SJSA1 (cell line): ENCODE measurements around the gene IL21R. TPM values are rescaled to one million over a fixed set of nuclear protein-coding genes. Genes with fewer than 3 reads are reported as not detected.
A peak's percentile ranks its signal among the peaks of the same experiment; 100 is the strongest.

ENCODE experiments used
- DNase-seq, 2 experiments: peaks; one replicate each; pipeline ENCODE4 v3.0.0-alpha.2; 2015 to 2020; ENCODE audit warnings: low spot score in 2 of 2, low read depth in 1 of 2
- H3K27ac ChIP-seq: fragments of 250-450 bp; sonication (Bioruptor Pico); 2 replicates; pipeline ENCODE4 v1.5.1; 2020; ENCODE audit warnings: mild to moderate bottlenecking, moderate library complexity
- H3K27me3 ChIP-seq: fragments of 250-450 bp; sonication (Bioruptor Pico); replicated peaks from 2 replicates; pipeline ENCODE4 v1.5.1; 2020; ENCODE audit warnings: mild to moderate bottlenecking, moderate library complexity
- H3K36me3 ChIP-seq: fragments of 250-450 bp; sonication (Bioruptor Pico); 2 replicates; pipeline ENCODE4 v1.5.1; 2020; ENCODE audit warnings: mild to moderate bottlenecking
- H3K4me1 ChIP-seq: fragments of 250-450 bp; sonication (Bioruptor Pico); replicated peaks from 2 replicates; pipeline ENCODE4 v1.6.1; 2021; ENCODE audit warnings: mild to moderate bottlenecking
- H3K4me3 ChIP-seq: fragments of 250-450 bp; sonication (Bioruptor Pico); 2 replicates; pipeline ENCODE4 v1.5.1; 2020; ENCODE audit warnings: mild to moderate bottlenecking
- H3K9me3 ChIP-seq: fragments of 250-450 bp; sonication (Bioruptor Pico); replicated peaks from 2 replicates; pipeline ENCODE4 v1.5.1; 2020; ENCODE audit warnings: mild to moderate bottlenecking
- total RNA-seq: library from RNA; depleted of rRNA; stranded (reverse); fragments of >200 nt; shearing (Covaris generic); gene quantifications from 2 replicates; pipeline ENCODE4 v1.2.3, GENCODE V29; 2014; rRNA removed

IL21R gene
- 0.16 and 0.34 TPM in 2 replicates for total RNA-seq

DNA sequence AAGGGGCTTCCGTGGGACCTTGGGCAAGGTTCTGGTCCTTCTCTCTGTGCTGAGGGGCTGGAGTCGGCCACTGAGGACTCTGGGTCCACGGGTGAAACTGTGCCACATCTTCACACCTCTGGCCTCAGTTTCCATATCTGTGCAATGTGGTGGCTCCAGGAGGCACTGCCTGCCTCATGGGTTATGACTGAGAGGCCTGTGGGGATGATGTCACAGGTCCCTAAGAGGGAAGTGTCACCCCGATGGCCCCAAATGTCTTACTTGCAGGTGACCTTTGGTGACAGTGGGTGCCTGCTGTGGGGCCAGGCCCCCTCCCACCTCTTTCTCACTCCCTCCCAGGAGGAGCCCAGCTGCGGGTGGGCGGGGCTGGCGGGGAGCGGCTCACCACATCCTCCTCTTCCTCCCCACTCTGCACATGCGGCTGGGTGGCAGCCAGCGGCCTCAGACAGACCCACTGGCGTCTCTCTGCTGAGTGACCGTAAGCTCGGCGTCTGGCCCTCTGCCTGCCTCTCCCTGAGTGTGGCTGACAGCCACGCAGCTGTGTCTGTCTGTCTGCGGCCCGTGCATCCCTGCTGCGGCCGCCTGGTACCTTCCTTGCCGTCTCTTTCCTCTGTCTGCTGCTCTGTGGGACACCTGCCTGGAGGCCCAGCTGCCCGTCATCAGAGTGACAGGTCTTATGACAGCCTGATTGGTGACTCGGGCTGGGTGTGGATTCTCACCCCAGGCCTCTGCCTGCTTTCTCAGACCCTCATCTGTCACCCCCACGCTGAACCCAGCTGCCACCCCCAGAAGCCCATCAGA is at the start of gene IL21R:
Gene IL21R (plus strand): TSS at position 407 of the 801 bp plus-strand sequence. CDS start 27,898 bp downstream, outside the sequence.
- H3K4me1 ChIP-seq, result peaks cover 33% of the 10 kb centered on the region
- no peak within 1 kb of the TSS for H3K4me3 ChIP-seq
- H3K9me3 ChIP-seq, result no peaks in the 10 kb centered on the region
- H3K36me3 ChIP-seq, result no peaks in the 10 kb centered on the region
- peak; percentile 69 to 85 for DNase-seq
- no peaks in the 10 kb centered on the region for H3K27me3 ChIP-seq
- peak within 1 kb of the TSS; percentile 35; the same call in 1 of the 2 replicates for H3K27ac ChIP-seq

DNA sequence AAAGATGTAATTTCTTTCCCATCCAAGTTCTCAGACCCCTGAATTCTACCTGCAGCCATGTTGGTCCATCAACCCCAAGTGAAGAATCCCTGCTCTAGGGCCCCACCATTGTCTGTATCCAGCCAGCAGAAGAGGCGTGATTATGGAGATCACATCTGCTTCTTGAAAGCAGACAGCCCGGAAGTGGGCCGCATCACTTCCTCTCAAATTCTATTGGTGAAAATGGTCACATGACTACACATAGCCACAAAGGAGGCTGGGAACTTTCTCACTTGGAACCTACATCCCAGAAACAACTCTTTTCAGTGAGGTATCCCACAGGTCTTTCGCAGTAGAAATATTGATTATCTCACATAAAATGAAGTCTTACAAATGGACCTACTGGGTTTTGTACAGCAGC is 48.1 kb upstream of the IL21R start:
- Histone ChIP-seq H3K36me3 (peaks cover 16% of the 10 kb centered on the region; the same call in 1 of the 2 replicates), H3K4me3 (no peak overlapping the region), H3K27ac (no peak overlapping the region), H3K27me3 (no peaks in the 10 kb centered on the region), H3K9me3 (no peaks in the 10 kb centered on the region), H3K4me1 (no peaks in the 10 kb centered on the region)
- no peak for DNase-seq

DNA sequence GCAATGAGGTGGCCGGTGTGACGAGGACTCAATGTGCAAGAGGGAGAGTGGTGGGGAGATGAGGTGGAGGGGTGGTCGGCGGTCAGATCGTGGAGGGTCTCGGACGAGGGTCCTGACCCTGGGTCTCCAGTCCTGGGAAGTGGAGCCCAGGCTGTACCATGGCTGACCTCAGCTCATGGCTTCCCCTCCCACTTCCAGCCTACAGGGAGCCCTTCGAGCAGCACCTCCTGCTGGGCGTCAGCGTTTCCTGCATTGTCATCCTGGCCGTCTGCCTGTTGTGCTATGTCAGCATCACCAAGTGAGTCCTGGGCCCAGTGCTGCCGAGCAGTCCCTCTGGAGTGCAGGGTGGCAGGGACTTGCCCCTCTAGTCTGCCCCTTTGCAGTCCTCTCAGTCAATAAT is 46.4 kb upstream of the IL21R start:
- no peak overlapping the region for H3K27ac ChIP-seq
- no peak for DNase-seq
- no peaks in the 10 kb centered on the region for H3K4me1 ChIP-seq
- H3K27me3 ChIP-seq, result no peaks in the 10 kb centered on the region
- peaks cover 19% of the 10 kb centered on the region; the same call in 1 of the 2 replicates for H3K36me3 ChIP-seq
- no peaks in the 10 kb centered on the region for H3K9me3 ChIP-seq
- H3K4me3 ChIP-seq, result no peak overlapping the region

DNA sequence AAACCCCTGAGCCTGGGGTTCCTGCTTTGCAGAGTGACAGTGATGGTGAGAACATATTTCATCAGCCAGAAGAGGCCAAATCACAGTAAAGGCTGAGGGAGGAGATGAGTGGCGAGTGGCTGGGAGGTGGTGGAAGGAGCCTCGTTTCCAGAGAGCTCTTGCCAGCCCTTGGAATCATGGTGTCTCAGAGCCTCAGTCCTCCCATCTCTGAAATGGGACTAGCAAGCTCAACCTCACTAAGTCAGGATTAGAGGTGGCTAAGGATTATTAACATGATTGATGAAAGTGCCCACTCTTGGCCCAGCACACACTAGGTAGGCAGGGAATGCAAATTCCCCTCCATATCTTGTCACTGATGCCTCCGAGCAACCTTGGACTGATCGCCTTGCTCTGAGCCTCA is 45.2 kb upstream of the IL21R start:
- no peak overlapping the region for H3K4me3 ChIP-seq
- H3K27me3 ChIP-seq, result no peaks in the 10 kb centered on the region
- no peak overlapping the region for H3K27ac ChIP-seq
- H3K36me3 ChIP-seq, result peaks cover 18% of the 10 kb centered on the region; the same call in 1 of the 2 replicates
- H3K9me3 ChIP-seq, result no peaks in the 10 kb centered on the region
- no peaks in the 10 kb centered on the region for H3K4me1 ChIP-seq
- no peak for DNase-seq

DNA sequence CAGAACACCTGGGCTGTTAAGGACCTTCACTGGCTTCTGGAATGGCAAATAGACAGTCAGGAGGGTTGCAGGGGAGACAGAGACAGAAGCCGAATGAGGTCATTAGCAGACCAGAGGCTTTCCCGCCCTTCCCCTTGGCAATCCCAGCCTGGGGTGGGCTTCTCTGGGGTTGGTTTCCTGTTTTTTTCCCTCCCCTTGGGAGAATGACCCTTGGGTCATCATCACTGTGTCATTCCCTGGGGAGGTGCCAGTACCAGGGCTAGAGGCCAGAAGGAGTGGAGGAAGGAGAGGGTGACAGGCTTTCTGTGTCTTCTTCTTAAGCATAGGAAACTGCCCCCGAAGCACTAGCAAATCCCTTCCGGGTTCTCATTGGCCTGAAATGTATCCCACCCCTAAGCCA is 42.9 kb upstream of the IL21R start:
- Histone ChIP-seq H3K9me3 (no peaks in the 10 kb centered on the region), H3K27ac (no peak overlapping the region), H3K4me1 (no peaks in the 10 kb centered on the region), H3K4me3 (no peak overlapping the region), H3K36me3 (peaks cover 11% of the 10 kb centered on the region; the same call in 1 of the 2 replicates), H3K27me3 (no peaks in the 10 kb centered on the region)
- no peak for DNase-seq

DNA sequence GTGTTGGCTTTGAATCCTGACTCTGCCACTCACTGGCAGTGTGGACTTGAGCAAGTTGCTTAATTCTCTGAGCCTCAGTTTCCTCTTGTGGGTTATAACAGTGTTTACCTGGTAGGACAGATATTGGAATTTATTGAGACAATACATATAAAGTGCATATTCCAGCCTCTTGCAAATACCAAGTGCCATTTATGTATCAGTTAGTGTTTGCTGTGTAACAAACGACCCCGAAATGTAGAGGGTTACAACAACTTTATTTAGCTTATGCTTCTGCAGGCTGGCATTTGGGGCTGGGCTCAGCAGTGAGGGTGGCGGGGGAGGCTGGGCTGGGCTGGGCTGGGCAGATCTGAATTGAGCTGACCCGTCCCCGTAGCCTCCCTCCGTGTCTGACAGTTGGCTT is 42.4 kb upstream of the IL21R start:
- no peaks in the 10 kb centered on the region for H3K9me3 ChIP-seq
- no peak overlapping the region for H3K4me3 ChIP-seq
- no peaks in the 10 kb centered on the region; the same call in 1 of the 2 replicates for H3K4me1 ChIP-seq
- no peaks in the 10 kb centered on the region for H3K27me3 ChIP-seq
- no peak for DNase-seq
- H3K36me3 ChIP-seq, result peaks cover 6% of the 10 kb centered on the region; the same call in 1 of the 2 replicates
- no peak overlapping the region for H3K27ac ChIP-seq

DNA sequence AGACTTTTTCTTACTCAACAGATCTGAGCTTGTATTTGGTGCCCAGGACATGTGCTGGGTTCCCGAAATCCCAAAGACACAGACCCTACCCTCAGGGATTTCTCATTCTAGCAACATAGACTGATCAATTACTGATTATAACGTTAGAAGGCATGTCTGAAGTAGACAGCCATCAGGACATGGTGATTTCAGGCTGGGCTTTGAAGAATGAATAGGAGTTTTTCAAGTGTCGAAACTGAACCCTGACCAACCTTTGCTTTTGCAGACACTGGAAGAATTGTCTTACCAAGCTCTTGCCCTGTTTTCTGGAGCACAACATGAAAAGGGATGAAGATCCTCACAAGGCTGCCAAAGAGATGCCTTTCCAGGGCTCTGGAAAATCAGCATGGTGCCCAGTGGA is 40.0 kb upstream of the IL21R start:
- DNase-seq, result no peak
- Histone ChIP-seq H3K27ac (no peak overlapping the region), H3K27me3 (no peaks in the 10 kb centered on the region), H3K9me3 (no peaks in the 10 kb centered on the region), H3K4me3 (no peak overlapping the region), H3K36me3 (peaks cover 5% of the 10 kb centered on the region; the same call in 1 of the 2 replicates), H3K4me1 (peaks cover 12% of the 10 kb centered on the region)

DNA sequence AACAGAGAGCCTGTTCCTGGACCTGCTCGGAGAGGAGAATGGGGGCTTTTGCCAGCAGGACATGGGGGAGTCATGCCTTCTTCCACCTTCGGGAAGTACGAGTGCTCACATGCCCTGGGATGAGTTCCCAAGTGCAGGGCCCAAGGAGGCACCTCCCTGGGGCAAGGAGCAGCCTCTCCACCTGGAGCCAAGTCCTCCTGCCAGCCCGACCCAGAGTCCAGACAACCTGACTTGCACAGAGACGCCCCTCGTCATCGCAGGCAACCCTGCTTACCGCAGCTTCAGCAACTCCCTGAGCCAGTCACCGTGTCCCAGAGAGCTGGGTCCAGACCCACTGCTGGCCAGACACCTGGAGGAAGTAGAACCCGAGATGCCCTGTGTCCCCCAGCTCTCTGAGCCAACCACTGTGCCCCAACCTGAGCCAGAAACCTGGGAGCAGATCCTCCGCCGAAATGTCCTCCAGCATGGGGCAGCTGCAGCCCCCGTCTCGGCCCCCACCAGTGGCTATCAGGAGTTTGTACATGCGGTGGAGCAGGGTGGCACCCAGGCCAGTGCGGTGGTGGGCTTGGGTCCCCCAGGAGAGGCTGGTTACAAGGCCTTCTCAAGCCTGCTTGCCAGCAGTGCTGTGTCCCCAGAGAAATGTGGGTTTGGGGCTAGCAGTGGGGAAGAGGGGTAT is 39.3 kb upstream of the IL21R start:
- Histone ChIP-seq H3K9me3 (no peaks in the 10 kb centered on the region), H3K4me3 (no peak overlapping the region), H3K27me3 (no peaks in the 10 kb centered on the region), H3K36me3 (peaks cover 5% of the 10 kb centered on the region; the same call in 1 of the 2 replicates), H3K27ac (no peak overlapping the region), H3K4me1 (peaks cover 12% of the 10 kb centered on the region)
- DNase-seq, result no peak

DNA sequence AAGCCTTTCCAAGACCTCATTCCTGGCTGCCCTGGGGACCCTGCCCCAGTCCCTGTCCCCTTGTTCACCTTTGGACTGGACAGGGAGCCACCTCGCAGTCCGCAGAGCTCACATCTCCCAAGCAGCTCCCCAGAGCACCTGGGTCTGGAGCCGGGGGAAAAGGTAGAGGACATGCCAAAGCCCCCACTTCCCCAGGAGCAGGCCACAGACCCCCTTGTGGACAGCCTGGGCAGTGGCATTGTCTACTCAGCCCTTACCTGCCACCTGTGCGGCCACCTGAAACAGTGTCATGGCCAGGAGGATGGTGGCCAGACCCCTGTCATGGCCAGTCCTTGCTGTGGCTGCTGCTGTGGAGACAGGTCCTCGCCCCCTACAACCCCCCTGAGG is 38.7 kb upstream of the IL21R start:
- peaks cover 15% of the 10 kb centered on the region for H3K4me1 ChIP-seq
- no peak overlapping the region for H3K27ac ChIP-seq
- no peak for DNase-seq
- no peaks in the 10 kb centered on the region for H3K27me3 ChIP-seq
- peaks cover 5% of the 10 kb centered on the region; the same call in 1 of the 2 replicates for H3K36me3 ChIP-seq
- H3K9me3 ChIP-seq, result no peaks in the 10 kb centered on the region
- H3K4me3 ChIP-seq, result no peak overlapping the region

DNA sequence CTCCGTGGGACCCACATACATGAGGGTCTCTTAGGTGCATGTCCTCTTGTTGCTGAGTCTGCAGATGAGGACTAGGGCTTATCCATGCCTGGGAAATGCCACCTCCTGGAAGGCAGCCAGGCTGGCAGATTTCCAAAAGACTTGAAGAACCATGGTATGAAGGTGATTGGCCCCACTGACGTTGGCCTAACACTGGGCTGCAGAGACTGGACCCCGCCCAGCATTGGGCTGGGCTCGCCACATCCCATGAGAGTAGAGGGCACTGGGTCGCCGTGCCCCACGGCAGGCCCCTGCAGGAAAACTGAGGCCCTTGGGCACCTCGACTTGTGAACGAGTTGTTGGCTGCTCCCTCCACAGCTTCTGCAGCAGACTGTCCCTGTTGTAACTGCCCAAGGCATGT is 38.2 kb upstream of the IL21R start:
- Histone ChIP-seq H3K27me3 (no peaks in the 10 kb centered on the region), H3K27ac (no peak overlapping the region), H3K4me3 (no peak overlapping the region), H3K9me3 (no peaks in the 10 kb centered on the region), H3K36me3 (peaks cover 5% of the 10 kb centered on the region; the same call in 1 of the 2 replicates), H3K4me1 (peaks cover 15% of the 10 kb centered on the region)
- DNase-seq, result no peak

DNA sequence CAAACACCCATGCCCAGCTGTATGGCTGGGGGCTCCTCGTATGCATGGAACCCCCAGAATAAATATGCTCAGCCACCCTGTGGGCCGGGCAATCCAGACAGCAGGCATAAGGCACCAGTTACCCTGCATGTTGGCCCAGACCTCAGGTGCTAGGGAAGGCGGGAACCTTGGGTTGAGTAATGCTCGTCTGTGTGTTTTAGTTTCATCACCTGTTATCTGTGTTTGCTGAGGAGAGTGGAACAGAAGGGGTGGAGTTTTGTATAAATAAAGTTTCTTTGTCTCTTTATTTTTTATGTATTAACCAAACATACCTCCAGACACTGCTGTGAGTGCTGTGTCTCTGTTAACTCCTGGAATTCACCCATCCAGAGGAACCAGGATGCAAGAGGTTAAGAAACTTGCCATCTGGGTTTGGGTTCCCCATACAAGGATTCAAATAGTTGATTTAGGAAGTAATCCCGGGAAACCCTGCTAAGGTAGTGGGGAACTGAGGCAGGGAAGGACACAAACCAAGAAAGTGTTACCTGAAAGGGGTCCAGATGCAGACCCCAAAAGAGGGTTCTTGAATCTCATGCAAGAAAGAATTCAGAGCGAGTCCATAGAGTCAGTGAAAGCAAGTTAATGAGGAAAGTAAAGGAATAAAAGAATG is 37.4 kb upstream of the IL21R start:
- Histone ChIP-seq H3K27ac (no peak overlapping the region), H3K9me3 (no peaks in the 10 kb centered on the region), H3K36me3 (0 out of 2 replicates have a peak, but pooled peaks cover 2% of the 10 kb centered on the region), H3K27me3 (no peaks in the 10 kb centered on the region), H3K4me1 (peaks cover 15% of the 10 kb centered on the region), H3K4me3 (no peak overlapping the region)
- no peak for DNase-seq

DNA sequence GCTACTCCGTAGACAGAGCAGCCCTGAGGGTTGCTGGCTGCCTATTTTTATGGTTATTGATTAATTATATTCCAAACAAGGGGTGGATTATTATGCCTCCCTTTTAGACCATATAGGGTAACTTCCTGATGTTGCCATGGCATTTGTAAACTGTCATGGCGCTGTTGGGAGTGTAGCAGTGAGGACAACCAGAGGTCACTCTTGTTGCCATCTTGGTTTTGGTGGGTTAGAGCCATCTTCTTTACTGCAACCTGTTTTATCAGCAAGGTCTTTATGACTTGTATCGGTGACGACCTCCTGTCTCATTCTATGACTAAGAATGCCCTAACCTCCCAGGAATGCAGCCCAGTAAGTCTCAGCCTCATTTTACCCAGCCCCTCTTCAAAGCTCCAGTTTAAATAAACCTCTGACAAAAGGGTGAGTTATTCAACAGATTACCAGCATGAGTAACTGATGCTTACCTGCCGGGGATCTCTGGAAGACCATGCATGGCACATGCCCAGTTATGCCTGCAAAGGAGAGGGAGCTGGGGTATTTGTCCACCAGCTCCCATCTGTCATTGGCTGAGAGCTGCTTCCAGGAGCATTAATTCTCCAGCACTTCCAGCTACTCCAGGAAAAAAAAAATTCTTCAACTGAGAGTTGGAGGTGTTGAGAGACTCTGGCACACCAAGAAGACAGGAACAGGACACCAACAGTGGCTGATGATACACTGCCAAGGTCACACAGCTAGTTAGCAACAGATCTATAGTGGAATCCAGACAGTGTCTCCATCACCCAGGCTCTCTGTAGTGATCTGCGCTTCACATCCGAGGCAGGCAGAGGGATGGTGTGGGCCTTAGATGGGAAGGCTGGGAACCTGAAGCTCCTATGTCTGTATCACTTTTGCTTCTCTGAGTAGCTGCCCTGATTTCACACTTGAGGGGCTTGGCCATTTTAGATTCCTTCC is 36.6 kb upstream of the IL21R start:
- DNase-seq, result peak in 1 of 2 experiments; percentile 16
- Histone ChIP-seq H3K27ac (no peak overlapping the region), H3K4me3 (no peak overlapping the region), H3K36me3 (0 out of 2 replicates have a peak, but pooled peaks cover 2% of the 10 kb centered on the region), H3K9me3 (no peaks in the 10 kb centered on the region), H3K4me1 (peaks cover 15% of the 10 kb centered on the region), H3K27me3 (no peaks in the 10 kb centered on the region)
